Colonic mucosa (tissue), 4 donors: ENCODE data around the gene SNPH. TPM values are rescaled to one million over a fixed set of nuclear protein-coding genes. Genes with fewer than 3 reads are reported as not detected.

Experiments used
- DNase-seq: peaks from one replicate; pipeline ENCODE4 v3.0.0-alpha.2; 2020
- H3K27ac ChIP-seq: fragments of 200-600 bp; one replicate; pipeline ENCODE4 v1.8.0; 2021
- H3K27me3 ChIP-seq: fragments of 200-600 bp; one replicate; pipeline ENCODE4 v1.8.0; 2021
- H3K36me3 ChIP-seq: fragments of 200-600 bp; one replicate; pipeline ENCODE4 v1.8.0; 2021
- H3K4me1 ChIP-seq: fragments of 200-600 bp; one replicate; pipeline ENCODE4 v1.8.0; 2021; ENCODE audit warnings: mild to moderate bottlenecking
- H3K4me3 ChIP-seq: fragments of 200-600 bp; one replicate; pipeline ENCODE4 v1.8.0; 2021
- H3K9ac ChIP-seq, 2 donors: one replicate each; pipeline ENCODE4 v1.7.0; 2013; ENCODE audit warnings: control low read depth in 2 of 2, low read depth in 2 of 2, low read length in 2 of 2
- H3K9me3 ChIP-seq: fragments of 200-600 bp; one replicate; pipeline ENCODE4 v1.8.0; 2021
- intact Hi-C: fragments of 100-400 bp; cut with DNase I; formaldehyde crosslinking; loops from one replicate; pipeline ENCODE4 v1.14.1; 2022
- total RNA-seq, 2 donors: library from RNA; stranded (reverse); fragmentation: NEBNext Ultra II Directional in 1 of 2; extraction: Animal tissue kit (Norgen Biotek cat#: 25700) in 1 of 2; gene quantifications; one replicate each; pipeline ENCODE4 v1.2.1, GENCODE V29; 2021
- TF ChIP-seq, protein P1 (sequence below): fragments of 200-600 bp; IDR thresholded peaks from one replicate; pipeline ENCODE4 v1.8.0; 2022; ENCODE audit warnings: antibody characterized with exemption, mild to moderate bottlenecking
- donor health status: healthy.
- donor health status: DM: no; HTN: no; CAD: no.
- donor health status: DM: no; HTN: no; CAD: no.

Gene SNPH
- total RNA-seq, 2 donors from 2014 or later = 1.9 to 2.4 TPM

DNA sequence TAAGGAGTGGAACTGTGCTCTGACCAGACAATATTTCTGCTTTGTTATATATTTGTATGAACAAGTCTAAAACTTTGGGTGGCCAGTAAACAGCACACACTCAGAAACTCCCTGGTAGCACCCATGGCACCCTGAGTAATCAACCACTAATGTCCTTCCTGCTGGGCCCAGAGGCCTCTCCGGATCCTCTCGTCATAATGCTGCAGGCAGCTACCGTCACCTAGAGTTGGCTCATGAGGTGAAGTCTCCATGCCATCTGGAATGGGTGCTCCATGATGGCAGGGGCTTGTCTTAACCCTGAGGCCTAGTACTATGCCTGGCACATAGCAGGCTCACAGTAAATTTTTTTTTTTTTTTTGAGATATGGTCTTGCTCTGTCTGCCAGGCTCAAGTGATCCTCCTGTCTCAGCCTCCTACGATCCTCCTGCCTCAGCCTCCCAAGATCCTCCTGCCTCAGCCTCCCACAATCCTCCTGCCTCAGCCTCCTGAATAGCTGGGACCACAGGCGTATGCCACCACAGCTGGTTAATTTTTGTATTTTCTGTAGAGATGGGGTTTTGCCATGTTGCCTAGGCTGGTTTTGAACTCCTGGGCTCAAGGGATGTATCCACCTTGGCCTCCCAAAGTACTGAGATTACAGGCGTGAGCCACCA lies 65.8 kb downstream of the SNPH start:
- Histone ChIP-seq H3K9me3 (no peaks in the 10 kb centered on the region), H3K4me1 (peaks cover 6% of the 10 kb centered on the region), H3K27ac (no peak overlapping the region), H3K27me3 (no peaks in the 10 kb centered on the region), H3K36me3 (no peaks in the 10 kb centered on the region), H3K9ac (no peak overlapping the region), H3K4me3 (no peak overlapping the region)
- TF ChIP-seq, protein P1, sequence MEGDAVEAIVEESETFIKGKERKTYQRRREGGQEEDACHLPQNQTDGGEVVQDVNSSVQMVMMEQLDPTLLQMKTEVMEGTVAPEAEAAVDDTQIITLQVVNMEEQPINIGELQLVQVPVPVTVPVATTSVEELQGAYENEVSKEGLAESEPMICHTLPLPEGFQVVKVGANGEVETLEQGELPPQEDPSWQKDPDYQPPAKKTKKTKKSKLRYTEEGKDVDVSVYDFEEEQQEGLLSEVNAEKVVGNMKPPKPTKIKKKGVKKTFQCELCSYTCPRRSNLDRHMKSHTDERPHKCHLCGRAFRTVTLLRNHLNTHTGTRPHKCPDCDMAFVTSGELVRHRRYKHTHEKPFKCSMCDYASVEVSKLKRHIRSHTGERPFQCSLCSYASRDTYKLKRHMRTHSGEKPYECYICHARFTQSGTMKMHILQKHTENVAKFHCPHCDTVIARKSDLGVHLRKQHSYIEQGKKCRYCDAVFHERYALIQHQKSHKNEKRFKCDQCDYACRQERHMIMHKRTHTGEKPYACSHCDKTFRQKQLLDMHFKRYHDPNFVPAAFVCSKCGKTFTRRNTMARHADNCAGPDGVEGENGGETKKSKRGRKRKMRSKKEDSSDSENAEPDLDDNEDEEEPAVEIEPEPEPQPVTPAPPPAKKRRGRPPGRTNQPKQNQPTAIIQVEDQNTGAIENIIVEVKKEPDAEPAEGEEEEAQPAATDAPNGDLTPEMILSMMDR = no peak
- DNase-seq = peak; percentile 16
- intact Hi-C loops = no loop called here

DNA sequence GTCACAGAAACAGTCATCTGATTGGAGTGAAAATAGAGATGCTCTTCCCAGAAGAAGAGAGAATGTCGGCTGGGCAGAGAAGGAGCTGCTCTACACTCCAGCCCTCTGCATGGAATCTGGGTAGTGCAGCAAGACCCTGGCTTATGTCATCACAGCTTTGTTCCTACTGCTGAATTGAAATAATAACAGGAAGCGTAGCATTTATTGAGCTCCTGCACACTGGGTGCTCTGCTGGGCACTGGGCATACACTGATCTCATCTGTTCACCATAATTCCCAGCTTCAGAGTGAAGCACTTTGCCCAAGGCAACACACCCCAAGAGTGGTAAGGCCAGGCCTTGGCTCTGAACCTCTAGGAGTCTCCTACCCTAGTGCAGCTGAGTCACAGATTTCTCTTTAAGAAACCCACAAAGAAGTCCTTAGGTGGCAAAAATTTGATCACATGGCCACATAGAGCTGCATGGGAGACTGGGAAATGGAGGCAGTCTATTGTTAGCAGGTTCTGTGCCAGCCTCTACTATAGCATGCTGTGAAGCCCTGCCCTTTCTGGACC lies 66.7 kb downstream of the SNPH start:
- intact Hi-C loops = no loop called here
- peaks cover 6% of the 10 kb centered on the region for H3K4me1 ChIP-seq
- DNase-seq = peak; percentile 10
- no peaks in the 10 kb centered on the region for H3K27me3 ChIP-seq
- H3K9ac ChIP-seq = no peak overlapping the region
- no peak overlapping the region for H3K4me3 ChIP-seq
- TF ChIP-seq, protein P1 = no peak
- no peaks in the 10 kb centered on the region for H3K36me3 ChIP-seq
- H3K9me3 ChIP-seq = no peaks in the 10 kb centered on the region
- no peak overlapping the region for H3K27ac ChIP-seq

DNA sequence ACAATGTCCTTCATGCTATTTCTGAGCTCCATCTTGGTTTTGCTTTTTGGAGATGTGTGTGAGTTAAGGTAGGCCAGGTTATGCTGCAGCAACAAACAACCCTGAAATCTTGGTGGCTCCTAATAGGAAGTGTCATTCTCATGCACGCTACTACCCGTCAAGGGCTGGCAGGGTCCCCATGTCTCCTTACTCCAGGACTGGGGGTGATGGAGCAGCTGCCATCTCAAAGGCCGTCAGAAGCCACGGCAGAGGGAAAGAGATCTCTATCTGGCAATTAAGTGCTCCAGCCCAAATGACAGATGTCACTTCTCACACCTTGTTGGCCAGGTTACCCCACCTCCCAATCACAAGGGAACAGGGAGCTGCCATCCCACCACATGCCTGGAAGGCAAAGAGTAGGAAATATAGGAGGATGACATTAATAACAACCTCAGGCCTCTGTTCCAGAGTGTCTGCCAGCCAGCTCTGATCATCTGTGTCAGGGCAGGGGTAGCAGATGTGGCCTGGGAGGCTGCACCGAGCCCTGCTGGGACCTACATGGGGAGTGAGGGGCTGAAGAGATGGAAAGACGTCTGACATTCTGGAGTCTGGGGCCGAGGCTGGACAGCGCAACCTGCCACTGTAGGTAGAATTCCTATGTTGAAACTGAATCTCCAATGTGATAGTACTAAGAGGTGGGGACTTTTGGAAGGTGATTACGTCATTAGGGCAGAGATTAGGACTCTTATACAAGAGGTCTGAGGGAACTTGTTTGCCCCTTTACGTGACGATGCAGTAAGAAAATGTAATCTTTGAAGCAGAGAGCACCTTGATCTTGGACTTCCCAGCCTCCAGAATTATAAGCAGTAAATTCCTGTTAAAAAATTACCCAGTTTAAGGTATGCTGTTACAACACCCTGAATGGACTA lies 67.6 kb downstream of the SNPH start:
- H3K27ac ChIP-seq = no peak overlapping the region
- peak; percentile 14 for DNase-seq
- intact Hi-C loops = no loop called here

DNA sequence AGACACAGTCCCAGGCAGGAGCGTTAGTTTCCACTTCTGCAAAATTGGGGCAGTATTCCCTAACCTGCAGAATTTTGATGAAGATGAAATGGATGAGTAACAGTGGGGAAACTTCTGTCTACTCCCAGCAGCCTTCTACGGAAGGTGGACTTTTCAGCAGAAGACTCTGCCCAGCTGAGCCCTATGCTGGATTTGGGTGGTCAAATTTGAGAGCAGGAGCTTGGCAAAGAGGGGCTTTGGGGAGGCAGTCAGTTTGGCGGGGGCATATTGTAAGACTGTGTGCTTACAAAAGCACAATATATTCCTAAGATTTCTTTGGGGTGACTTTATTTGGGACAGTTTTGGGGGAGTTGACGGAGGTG lies 68.3 kb downstream of the SNPH start:
- TF ChIP-seq, protein P1 = no peak
- no peaks in the 10 kb centered on the region for H3K9me3 ChIP-seq
- H3K27ac ChIP-seq = no peak overlapping the region
- no peaks in the 10 kb centered on the region for H3K27me3 ChIP-seq
- H3K4me1 ChIP-seq = peaks cover 6% of the 10 kb centered on the region
- intact Hi-C loops = no loop called here
- DNase-seq = no peak
- H3K36me3 ChIP-seq = no peaks in the 10 kb centered on the region
- no peak overlapping the region for H3K4me3 ChIP-seq
- no peak overlapping the region for H3K9ac ChIP-seq

More for the DNA sequence above, 67.6 kb downstream of the SNPH start:
- no peak overlapping the region for H3K9ac ChIP-seq
- no peaks in the 10 kb centered on the region for H3K9me3 ChIP-seq
- H3K4me3 ChIP-seq = no peak overlapping the region
- TF ChIP-seq, protein P1 = no peak
- no peaks in the 10 kb centered on the region for H3K36me3 ChIP-seq
- H3K4me1 ChIP-seq = peaks cover 6% of the 10 kb centered on the region
- H3K27me3 ChIP-seq = no peaks in the 10 kb centered on the region

DNA sequence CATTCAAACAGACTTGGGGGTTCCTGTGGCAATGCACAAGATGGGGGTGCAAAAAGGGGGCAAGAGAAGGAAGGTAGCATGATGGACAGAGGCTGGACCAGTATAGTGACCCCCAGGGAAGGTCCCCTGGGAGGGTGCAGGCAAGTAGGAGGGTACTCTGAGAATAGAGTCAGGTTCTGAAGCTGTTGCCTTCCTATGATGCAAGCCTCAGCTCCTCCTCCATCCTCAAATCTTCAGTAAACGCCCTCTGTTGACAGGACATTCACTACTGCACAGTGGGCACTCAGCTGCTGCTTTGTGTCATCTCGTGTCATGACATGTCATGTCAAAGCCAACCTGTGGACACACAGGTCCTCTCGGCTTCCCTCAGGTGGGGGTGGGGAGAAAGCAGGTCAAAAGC lies 68.7 kb downstream of the SNPH start:
- H3K27ac ChIP-seq = no peak overlapping the region
- no peak for DNase-seq
- no peaks in the 10 kb centered on the region for H3K9me3 ChIP-seq
- H3K9ac ChIP-seq = no peak overlapping the region
- H3K4me3 ChIP-seq = no peak overlapping the region
- no peaks in the 10 kb centered on the region for H3K36me3 ChIP-seq
- intact Hi-C loops = no loop called here
- TF ChIP-seq, protein P1 = no peak
- no peaks in the 10 kb centered on the region for H3K27me3 ChIP-seq
- H3K4me1 ChIP-seq = peaks cover 6% of the 10 kb centered on the region
